ENCODE results near the gene C11orf65. TPM values are rescaled to one million over a fixed set of nuclear protein-coding genes. Genes with fewer than 3 reads are reported as not detected.

C11orf65 gene
- polyA plus RNA-seq, 1 experiment = 0.18 TPM

GRCh38 chr11:108498046-108498815 lies 30.9 kb upstream of the C11orf65 start, which contains the start of gene POGLUT3:
Gene POGLUT3, minus strand, starts transcription at chr11:108498384. Its CDS starts 18 bp downstream, at chr11:108498366.
- Histone ChIP-seq H3K4me3 (ENCODE audit: low read depth, low read length) (peak within 1 kb of the TSS; percentile 57), H3K27me3 (ENCODE audit: control insufficient read depth, insufficient read depth, low read length) (no peaks in the 10 kb centered on the region), H3K36me3 (ENCODE audit: control insufficient read depth, insufficient read depth, low read length) (no peaks in the 10 kb centered on the region)
- CTCF ChIA-PET = no interaction called here
- TF ChIP-seq, protein P1, sequence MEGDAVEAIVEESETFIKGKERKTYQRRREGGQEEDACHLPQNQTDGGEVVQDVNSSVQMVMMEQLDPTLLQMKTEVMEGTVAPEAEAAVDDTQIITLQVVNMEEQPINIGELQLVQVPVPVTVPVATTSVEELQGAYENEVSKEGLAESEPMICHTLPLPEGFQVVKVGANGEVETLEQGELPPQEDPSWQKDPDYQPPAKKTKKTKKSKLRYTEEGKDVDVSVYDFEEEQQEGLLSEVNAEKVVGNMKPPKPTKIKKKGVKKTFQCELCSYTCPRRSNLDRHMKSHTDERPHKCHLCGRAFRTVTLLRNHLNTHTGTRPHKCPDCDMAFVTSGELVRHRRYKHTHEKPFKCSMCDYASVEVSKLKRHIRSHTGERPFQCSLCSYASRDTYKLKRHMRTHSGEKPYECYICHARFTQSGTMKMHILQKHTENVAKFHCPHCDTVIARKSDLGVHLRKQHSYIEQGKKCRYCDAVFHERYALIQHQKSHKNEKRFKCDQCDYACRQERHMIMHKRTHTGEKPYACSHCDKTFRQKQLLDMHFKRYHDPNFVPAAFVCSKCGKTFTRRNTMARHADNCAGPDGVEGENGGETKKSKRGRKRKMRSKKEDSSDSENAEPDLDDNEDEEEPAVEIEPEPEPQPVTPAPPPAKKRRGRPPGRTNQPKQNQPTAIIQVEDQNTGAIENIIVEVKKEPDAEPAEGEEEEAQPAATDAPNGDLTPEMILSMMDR (IDR thresholded peaks at IDR 0.05; ENCODE audit: insufficient read depth, low read depth, low read length) = no peak
- DNase-seq (ENCODE audit: low read depth) = no peak
- POLR2A ChIA-PET = no interaction called here

DNA sequence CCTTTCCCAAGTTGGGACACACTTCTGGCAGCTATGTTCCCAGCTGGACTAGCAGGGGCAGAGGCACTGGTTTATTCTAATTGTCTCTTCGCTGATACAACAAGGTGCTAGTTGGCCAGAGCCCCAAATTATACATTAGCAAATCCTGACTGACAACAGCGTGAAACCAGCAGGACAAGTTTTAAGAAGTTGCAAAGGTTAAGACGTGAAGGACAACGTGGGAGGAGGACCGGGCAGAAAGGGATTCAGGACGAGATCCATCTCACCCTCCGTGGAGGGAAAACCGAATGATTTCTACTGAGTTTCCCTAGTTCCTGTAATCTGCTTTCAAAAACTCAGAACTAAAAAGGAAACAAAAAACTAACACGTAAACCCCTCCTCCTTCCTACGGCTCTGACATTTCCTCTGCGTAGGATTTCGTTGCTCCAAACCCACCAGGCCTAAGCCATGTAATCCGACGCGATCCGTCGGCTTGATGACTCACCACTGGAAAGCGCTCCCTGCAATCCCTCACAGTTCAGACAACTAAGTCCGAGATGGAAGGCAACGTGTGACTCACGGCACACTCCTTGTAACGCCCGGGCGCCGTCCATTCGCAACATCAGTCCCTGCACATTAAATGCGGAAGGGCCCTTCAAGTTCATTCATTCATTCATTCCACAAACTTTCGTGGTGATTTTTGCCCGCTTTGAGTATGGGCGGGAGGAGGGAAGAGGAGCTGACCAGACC lies 30.2 kb upstream of the C11orf65 start:
- H3K27me3 ChIP-seq (ENCODE audit: control insufficient read depth, insufficient read depth, low read length) = no peaks in the 10 kb centered on the region
- TF ChIP-seq, protein P1 (IDR thresholded peaks at IDR 0.05; ENCODE audit: insufficient read depth, low read depth, low read length) = no peak
- ChIA-PET POLR2A (no interaction called here), CTCF (no interaction called here)
- DNase-seq (ENCODE audit: low read depth) = peak; percentile 95
- H3K4me3 ChIP-seq (ENCODE audit: low read depth, low read length) = peak overlapping the region; percentile 57
- H3K36me3 ChIP-seq (ENCODE audit: control insufficient read depth, insufficient read depth, low read length) = no peaks in the 10 kb centered on the region

- Histone ChIP-seq H3K36me3 (ENCODE audit: control insufficient read depth, insufficient read depth, low read length) (no peaks in the 10 kb centered on the region), H3K4me3 (ENCODE audit: low read depth, low read length) (peak overlapping the region; percentile 57), H3K27me3 (ENCODE audit: control insufficient read depth, insufficient read depth, low read length) (no peaks in the 10 kb centered on the region)
- POLR2A ChIA-PET = no interaction called here
- TF ChIP-seq, protein P1 (IDR thresholded peaks at IDR 0.05; ENCODE audit: insufficient read depth, low read depth, low read length) = no peak
- CTCF ChIA-PET = no interaction called here
- DNase-seq (ENCODE audit: low read depth) = no peak
Measured at GRCh38 chr11:108496643-108497256, 29.4 kb upstream of the C11orf65 start.

- Histone ChIP-seq H3K27me3 (ENCODE audit: control insufficient read depth, insufficient read depth, low read length) (no peaks in the 10 kb centered on the region), H3K36me3 (ENCODE audit: control insufficient read depth, insufficient read depth, low read length) (peaks cover under 1% of the 10 kb centered on the region; the same call in 1 of the 2 replicates), H3K4me3 (ENCODE audit: low read depth, low read length) (no peak overlapping the region)
- TF ChIP-seq, protein P1 (IDR thresholded peaks at IDR 0.05; ENCODE audit: insufficient read depth, low read depth, low read length) = no peak
- DNase-seq (ENCODE audit: low read depth) = no peak
- ChIA-PET POLR2A (no interaction called here), CTCF (no interaction called here)
Measured at GRCh38 chr11:108495326-108495725, 28.0 kb upstream of the C11orf65 start.

DNA sequence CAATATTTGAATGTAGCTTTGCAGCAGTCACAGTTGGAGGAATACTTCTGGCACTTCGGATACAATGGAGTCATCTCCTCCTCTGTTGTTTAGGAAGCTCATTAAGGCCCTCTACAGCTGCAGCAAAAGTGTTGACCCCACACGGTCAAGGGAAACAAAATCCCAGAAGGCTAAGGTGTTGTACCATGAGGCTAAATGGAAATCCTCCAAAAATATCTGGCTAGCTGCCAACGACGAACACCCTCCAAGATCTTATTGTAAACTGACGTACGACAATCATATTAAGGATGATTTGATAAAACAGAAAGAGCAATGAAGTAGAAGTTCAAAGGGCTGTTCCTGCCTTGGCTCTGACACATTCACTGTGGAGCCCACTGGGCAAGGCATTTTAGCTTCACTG lies 26.9 kb upstream of the C11orf65 start:
- peaks cover 2% of the 10 kb centered on the region; the same call in 1 of the 2 replicates for H3K36me3 ChIP-seq (ENCODE audit: control insufficient read depth, insufficient read depth, low read length)
- TF ChIP-seq, protein P1 (IDR thresholded peaks at IDR 0.05; ENCODE audit: insufficient read depth, low read depth, low read length) = no peak
- ChIA-PET CTCF (no interaction called here), POLR2A (interaction anchor here (0.6 kb wide), 1 partner anchor 65 kb away, joined by 5 read pairs; no protein-coding TSS in a partner anchor)
- DNase-seq (ENCODE audit: low read depth) = no peak
- H3K4me3 ChIP-seq (ENCODE audit: low read depth, low read length) = no peak overlapping the region
- H3K27me3 ChIP-seq (ENCODE audit: control insufficient read depth, insufficient read depth, low read length) = no peaks in the 10 kb centered on the region
